ENCODE results near the gene SNCB.

Gene SNCB

DNA sequence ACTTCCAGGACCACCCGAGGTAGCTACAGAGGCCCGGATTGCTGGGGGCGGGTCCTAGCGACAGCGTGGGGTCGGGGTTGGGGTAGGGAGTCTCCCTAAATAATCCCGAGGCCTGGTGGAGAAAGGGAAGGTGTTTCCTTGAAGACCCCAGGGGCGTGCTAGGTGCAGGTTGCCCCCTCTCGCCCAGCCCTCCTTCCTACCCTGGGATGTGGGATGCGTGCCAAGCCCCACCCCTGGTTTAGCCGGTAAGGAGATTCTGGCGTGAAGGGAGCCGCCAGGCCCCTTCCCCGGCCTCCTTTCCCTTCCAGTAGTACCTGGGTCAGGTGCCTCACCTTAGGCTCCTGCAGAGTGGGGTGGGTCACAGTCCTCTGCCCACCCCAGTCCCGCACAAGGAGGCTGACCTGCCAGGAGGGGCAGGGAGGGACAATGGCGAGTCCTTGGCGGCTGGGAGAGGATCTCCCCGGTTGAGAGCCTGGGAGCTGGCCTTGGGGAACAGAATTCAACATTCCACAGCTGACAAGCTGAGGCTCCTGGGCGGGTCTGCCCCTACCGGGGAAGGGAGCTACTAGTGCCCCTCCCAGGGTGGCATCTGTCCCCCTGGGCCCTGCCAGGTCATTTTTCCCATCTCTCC lies 17.6 kb upstream of the SNCB start:
- TF ChIP-seq, protein P1, sequence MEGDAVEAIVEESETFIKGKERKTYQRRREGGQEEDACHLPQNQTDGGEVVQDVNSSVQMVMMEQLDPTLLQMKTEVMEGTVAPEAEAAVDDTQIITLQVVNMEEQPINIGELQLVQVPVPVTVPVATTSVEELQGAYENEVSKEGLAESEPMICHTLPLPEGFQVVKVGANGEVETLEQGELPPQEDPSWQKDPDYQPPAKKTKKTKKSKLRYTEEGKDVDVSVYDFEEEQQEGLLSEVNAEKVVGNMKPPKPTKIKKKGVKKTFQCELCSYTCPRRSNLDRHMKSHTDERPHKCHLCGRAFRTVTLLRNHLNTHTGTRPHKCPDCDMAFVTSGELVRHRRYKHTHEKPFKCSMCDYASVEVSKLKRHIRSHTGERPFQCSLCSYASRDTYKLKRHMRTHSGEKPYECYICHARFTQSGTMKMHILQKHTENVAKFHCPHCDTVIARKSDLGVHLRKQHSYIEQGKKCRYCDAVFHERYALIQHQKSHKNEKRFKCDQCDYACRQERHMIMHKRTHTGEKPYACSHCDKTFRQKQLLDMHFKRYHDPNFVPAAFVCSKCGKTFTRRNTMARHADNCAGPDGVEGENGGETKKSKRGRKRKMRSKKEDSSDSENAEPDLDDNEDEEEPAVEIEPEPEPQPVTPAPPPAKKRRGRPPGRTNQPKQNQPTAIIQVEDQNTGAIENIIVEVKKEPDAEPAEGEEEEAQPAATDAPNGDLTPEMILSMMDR (IDR thresholded peaks at IDR 0.05; ENCODE audit: unreplicated experiment in 3 of 3): no peak
- H3K36me3 Mint-ChIP-seq (ENCODE audit: low read depth): no peaks in the 10 kb centered on the region
- peaks cover 3% of the 10 kb centered on the region for H3K27me3 Mint-ChIP-seq (ENCODE audit: low read depth)
- H3K4me1 Mint-ChIP-seq: peaks cover 13% of the 10 kb centered on the region
- peak overlapping the region; percentile 71 to 85 (median 78) for H3K27ac Mint-ChIP-seq
- no peaks in the 10 kb centered on the region for H3K9me3 Mint-ChIP-seq
- H3K4me3 Mint-ChIP-seq: peak overlapping the region; percentile 89 to 92 (median 92)

DNA sequence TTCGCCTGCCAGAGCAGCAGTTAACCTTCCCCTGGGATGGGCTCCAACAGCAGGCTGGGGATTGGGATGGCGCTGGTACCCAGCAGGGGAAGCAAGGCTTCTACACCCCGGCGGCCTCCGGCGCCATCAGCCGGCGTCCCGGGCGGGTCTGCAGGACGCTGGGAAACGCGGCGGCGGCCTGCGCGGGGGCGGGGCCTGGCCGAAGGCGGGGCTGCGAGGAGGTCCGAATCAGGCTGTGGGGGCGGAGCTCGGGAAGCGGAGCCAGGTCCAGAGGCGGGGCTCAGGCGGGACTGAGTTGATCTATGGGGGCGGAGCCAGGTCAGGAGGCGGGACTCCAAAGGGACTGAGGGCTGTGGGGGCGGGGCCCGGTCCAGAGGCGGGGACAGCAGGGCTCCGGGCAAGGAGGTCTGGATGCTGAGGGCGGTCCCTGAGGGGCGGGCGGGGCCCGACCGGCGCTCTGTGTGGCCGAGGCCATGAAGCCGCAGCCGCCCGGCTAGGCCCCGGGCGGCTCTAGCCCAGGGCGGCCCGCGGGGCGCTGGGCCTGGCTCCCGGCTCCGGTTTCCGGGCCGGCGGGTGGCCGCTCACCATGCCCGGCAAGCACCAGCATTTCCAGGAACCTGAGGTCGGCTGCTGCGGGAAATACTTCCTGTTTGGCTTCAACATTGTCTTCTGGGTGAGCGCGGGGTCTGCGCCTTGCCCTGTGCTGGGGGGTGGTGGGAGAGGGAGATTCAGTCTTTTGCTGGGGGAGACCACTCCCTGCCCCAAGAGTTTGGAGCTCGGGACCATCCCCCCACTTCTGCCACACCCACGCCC lies 16.9 kb upstream of the SNCB start, which contains the start of gene TSPAN17:
TSS of gene TSPAN17 (plus strand) at position 455 of the 813 bp plus-strand sequence. CDS start at position 587, 132 bp downstream.
- TF ChIP-seq, protein P1 (IDR thresholded peaks at IDR 0.05; ENCODE audit: unreplicated experiment in 3 of 3): peak in 1 of 3 experiments; percentile 10
- Mint-ChIP-seq H3K27ac (peak within 1 kb of the TSS; percentile 72 to 91 (median 78)), H3K27me3 (ENCODE audit: low read depth) (peaks cover 3% of the 10 kb centered on the region), H3K9me3 (no peaks in the 10 kb centered on the region), H3K4me1 (peaks cover 12% of the 10 kb centered on the region), H3K36me3 (ENCODE audit: low read depth) (no peaks in the 10 kb centered on the region), H3K4me3 (peak within 1 kb of the TSS; percentile 89 to 92 (median 92))

DNA sequence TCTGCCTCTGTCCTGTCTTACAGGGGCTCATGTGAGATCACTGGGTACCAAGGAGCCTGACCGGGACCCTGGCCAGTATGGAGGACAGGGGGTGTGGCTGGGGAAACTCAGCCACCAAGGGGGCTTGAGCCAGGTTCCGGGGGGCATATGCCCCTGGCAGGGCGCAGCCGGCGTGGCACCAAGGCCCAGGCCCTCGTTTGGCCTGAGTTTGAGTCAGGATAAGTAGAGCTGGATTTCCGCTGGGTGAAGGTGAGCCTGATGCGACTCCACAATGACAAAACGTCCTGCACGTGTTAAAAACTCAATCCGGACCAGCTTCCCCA lies 16.3 kb upstream of the SNCB start:
- Mint-ChIP-seq H3K27ac (peak overlapping the region; percentile 71 to 91 (median 72)), H3K36me3 (ENCODE audit: low read depth) (no peaks in the 10 kb centered on the region), H3K4me3 (peak overlapping the region; percentile 80 to 84 (median 83)), H3K27me3 (ENCODE audit: low read depth) (peaks cover 3% of the 10 kb centered on the region), H3K4me1 (peaks cover 9% of the 10 kb centered on the region), H3K9me3 (no peaks in the 10 kb centered on the region)
- TF ChIP-seq, protein P1 (IDR thresholded peaks at IDR 0.05; ENCODE audit: unreplicated experiment in 3 of 3): no peak

DNA sequence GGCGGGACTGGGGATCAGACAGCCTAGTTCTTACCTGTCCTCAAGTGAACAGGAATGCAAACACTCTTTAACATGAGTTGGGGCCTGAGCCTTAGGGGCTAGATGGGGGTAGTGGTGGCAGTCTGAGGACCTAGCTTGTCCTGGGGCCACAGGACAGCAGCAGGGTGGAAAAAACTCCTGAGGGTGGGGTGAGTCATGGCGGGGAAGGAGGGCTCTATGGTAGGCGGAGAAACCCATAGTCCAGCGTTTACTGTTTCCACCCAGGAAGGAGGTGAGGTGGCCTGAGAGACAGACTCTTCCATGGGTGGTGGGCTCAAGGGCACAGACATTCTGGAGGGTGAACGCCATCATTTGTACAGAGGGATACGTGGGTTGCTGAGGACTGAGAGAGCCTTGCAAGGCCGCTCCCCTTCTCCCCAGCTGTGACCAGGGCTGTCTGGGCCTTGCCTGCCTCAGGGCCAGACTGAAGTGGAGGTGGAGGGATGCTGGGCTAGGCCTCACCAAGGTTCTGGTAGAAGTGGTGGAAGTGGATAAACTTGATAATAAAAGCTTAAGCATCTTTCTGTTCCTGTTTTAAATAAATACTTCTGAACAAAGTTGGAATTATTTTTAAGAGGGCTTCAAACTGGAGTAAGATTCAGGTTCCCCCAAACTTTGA lies 15.8 kb upstream of the SNCB start:
- Mint-ChIP-seq H3K4me3 (peak overlapping the region; percentile 80 to 84 (median 83)), H3K27ac (peak overlapping the region in 2 of 3 experiments; percentile 7 to 37), H3K4me1 (peaks cover 8% of the 10 kb centered on the region), H3K9me3 (no peaks in the 10 kb centered on the region), H3K27me3 (ENCODE audit: low read depth) (peaks cover 3% of the 10 kb centered on the region), H3K36me3 (ENCODE audit: low read depth) (no peaks in the 10 kb centered on the region)
- TF ChIP-seq, protein P1 (IDR thresholded peaks at IDR 0.05; ENCODE audit: unreplicated experiment in 3 of 3): no peak

DNA sequence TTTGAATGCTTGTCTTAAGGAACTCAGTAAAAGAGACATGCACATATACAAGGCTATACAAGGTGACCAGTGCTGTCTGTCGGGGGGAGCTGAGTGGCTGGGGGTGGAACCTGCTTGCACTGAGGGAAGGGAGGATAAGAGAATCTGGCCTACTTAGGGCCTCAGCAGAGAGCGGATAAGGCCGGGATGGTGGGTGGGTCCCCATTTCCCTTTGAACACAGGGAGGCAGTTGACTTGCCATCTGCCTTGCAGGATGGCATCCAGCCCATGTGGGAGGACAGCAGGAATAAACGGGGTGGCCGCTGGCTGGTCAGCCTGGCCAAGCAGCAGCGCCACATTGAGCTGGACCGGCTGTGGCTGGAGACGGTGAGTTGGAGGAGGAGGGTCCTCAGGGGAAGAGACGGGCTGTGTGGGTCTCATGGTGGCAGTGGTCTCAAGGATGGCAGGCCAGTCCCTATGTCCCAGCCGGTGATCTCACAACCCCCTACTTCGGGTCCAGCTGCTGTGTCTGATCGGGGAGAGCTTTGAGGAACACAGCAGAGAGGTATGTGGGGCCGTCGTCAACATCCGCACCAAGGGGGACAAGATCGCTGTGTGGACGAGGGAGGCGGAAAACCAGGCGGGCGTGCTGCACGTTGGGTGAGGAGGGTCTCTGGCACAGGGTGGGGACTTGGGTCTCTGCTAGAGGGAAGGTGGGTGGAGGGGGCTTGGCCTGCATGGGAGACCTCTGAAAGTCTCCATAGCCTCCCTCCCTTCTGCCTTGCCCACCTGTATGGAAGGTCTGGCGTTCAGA lies 14.7 kb upstream of the SNCB start:
- peaks cover 6% of the 10 kb centered on the region for H3K27me3 Mint-ChIP-seq (ENCODE audit: low read depth)
- peaks cover 8% of the 10 kb centered on the region for H3K4me1 Mint-ChIP-seq
- H3K9me3 Mint-ChIP-seq: no peaks in the 10 kb centered on the region
- TF ChIP-seq, protein P1 (IDR thresholded peaks at IDR 0.05; ENCODE audit: unreplicated experiment in 3 of 3): no peak
- H3K4me3 Mint-ChIP-seq: peak overlapping the region in 2 of 3 experiments; percentile 5 to 23
- H3K27ac Mint-ChIP-seq: no peak overlapping the region
- no peaks in the 10 kb centered on the region for H3K36me3 Mint-ChIP-seq (ENCODE audit: low read depth)
